HepG2 (cell line): ENCODE results near the gene DAB2. TPM values are rescaled to one million over a fixed set of nuclear protein-coding genes. Genes with fewer than 3 reads are reported as not detected.
A peak's percentile ranks its signal among the peaks of the same experiment; 100 is the strongest.

Experiments used
- ATAC-seq: fragments of 200-7000 bp; cut with Tn5 transposase; 3 replicates; pipeline ENCODE4 v1.9.1; 2020; ENCODE audit warnings: mild to moderate bottlenecking, moderate library complexity
- BruUV-seq: library from RNA; stranded (reverse); fragments of 400-500 nt; replicated peaks from 2 replicates; lab custom pipeline; 2021; lab: Mats Ljungman, UMichigan
- CTCF ChIA-PET: fragments of 300-600 bp; formaldehyde crosslinking; extraction: SDS; loops from one replicate; lab custom pipeline; 2021; ENCODE audit warnings: low total read pairs, inconsistent platforms, low intra/inter-chr PET ratio; lab: Yijun Ruan, JAX
- POLR2A ChIA-PET: fragments of 350-600 bp; sonication (Branson Sonifier 250); formaldehyde crosslinking; loops from one replicate; lab custom pipeline; 2020; ENCODE audit warnings: antibody characterized with exemption, inconsistent platforms; lab: Yijun Ruan, JAX
- DNase-seq: peaks from one replicate; pipeline ENCODE4 v3.0.0-alpha.2; 2015; ENCODE audit warnings: low spot score
- FAIRE-seq: peaks from 3 replicates; lab custom pipeline; 2011; peaks lifted over from hg19 to GRCh38; lab: Jason Lieb, UNC
- H2AFZ ChIP-seq: one replicate; pipeline ENCODE4 v1.6.1; 2011; ENCODE audit warnings: low read length, inconsistent platforms
- H3K27ac ChIP-seq: fragments of 300-600 bp; 3 replicates; pipeline ENCODE4 v1.8.0; 2011; ENCODE audit warnings: mixed run types, mild to moderate bottlenecking, mixed read lengths, low read length, inconsistent platforms; ENCODE audit not compliant: insufficient read depth; ENCODE audit errors: extremely low read length
- H3K27me3 ChIP-seq, 2 experiments: fragments of 200-600 bp in 1 of 2; 2 replicates in 1 of 2; 3 replicates in 1 of 2; pipeline versions ENCODE4 v1.6.0 to v1.8.0; 2011; ENCODE audit warnings: low read length in 2 of 2, mild to moderate bottlenecking in 2 of 2, moderate library complexity in 2 of 2, inconsistent platforms in 1 of 2; ENCODE audit not compliant: insufficient read depth in 2 of 2, control insufficient read depth in 1 of 2
- H3K36me3 ChIP-seq, 2 experiments: fragments of 200-600 bp in 1 of 2; replicated peaks in 1 of 2; 2 replicates in 1 of 2; 3 replicates in 1 of 2; pipeline versions ENCODE4 v1.5.1 to v1.8.0; 2011; ENCODE audit warnings: low read length in 2 of 2, inconsistent platforms in 1 of 2; ENCODE audit not compliant: insufficient read depth in 2 of 2, control insufficient read depth in 1 of 2
- H3K4me1 ChIP-seq: 2 replicates; pipeline ENCODE4 v1.5.1; 2012; ENCODE audit warnings: low read length, inconsistent platforms; ENCODE audit not compliant: insufficient read depth
- H3K4me2 ChIP-seq: 2 replicates; pipeline ENCODE4 v1.6.0; 2011; ENCODE audit warnings: low read depth, low read length, inconsistent platforms
- H3K4me3 ChIP-seq, 3 experiments: fragments of 200-600 bp in 1 of 3; sonication (generic), shearing (Covaris generic) in 1 of 3; replicated peaks in 1 of 3; 2 replicates each; pipeline ENCODE4 v1.5.1; 2011 to 2016; ENCODE audit warnings: low read length in 3 of 3, inconsistent platforms in 2 of 3, low read depth in 2 of 3, mild to moderate bottlenecking in 2 of 3, control low read depth in 1 of 3, mixed read lengths in 1 of 3; ENCODE audit not compliant: insufficient read depth in 1 of 3
- H3K79me2 ChIP-seq: one replicate; pipeline ENCODE4 v1.6.1; 2011; ENCODE audit warnings: low read length, inconsistent platforms; ENCODE audit not compliant: insufficient read depth
- H3K9ac ChIP-seq: 2 replicates; pipeline ENCODE4 v1.6.0; 2011; ENCODE audit warnings: mild to moderate bottlenecking, low read depth, low read length, inconsistent platforms; ENCODE audit not compliant: insufficient read depth
- H3K9me3 ChIP-seq: 2 replicates; pipeline ENCODE4 v1.5.1; 2012; ENCODE audit warnings: mild to moderate bottlenecking, low read length
- H4K20me1 ChIP-seq: 2 replicates; pipeline ENCODE4 v1.6.0; 2011; ENCODE audit warnings: inconsistent platforms, mild to moderate bottlenecking, low read length, moderate library complexity; ENCODE audit not compliant: insufficient read depth
- KLF9 ChIP-seq: IDR thresholded peaks from 2 replicates; pipeline ENCODE4 v1.6.1; 2016; ENCODE audit warnings: low read depth
- MBNL3 ChIP-seq: fragments of 250-450 bp; sonication (Bioruptor Pico); conservative IDR thresholded peaks from 2 replicates; pipeline ENCODE4 v1.8.0; 2022; ENCODE audit warnings: mild to moderate bottlenecking, inconsistent platforms
- NFKB2 ChIP-seq: sonication (generic); formaldehyde crosslinking; IDR thresholded peaks from 2 replicates; pipeline ENCODE4 v1.4.0; 2020; ENCODE audit warnings: missing genetic modification reagents, borderline replicate concordance
- REL ChIP-seq: sonication (generic); formaldehyde crosslinking; conservative IDR thresholded peaks from 2 replicates; pipeline ENCODE4 v1.8.0; 2022; ENCODE audit warnings: mild to moderate bottlenecking, missing genetic modification reagents, moderate library complexity
- SOX6 ChIP-seq, 2 experiments: fragments of 450-650 bp in 1 of 2; sonication (generic) in 1 of 2; formaldehyde crosslinking in 1 of 2; IDR thresholded peaks; 2 replicates each; pipeline versions ENCODE4 v1.4.0 to v1.6.1; 2017 to 2020; ENCODE audit warnings: antibody characterized with exemption in 1 of 2, mild to moderate bottlenecking in 1 of 2, missing genetic modification reagents in 1 of 2
- SRY ChIP-seq: sonication (generic); formaldehyde crosslinking; IDR thresholded peaks from 2 replicates; pipeline ENCODE4 v1.8.0; 2022; ENCODE audit warnings: mild to moderate bottlenecking, missing genetic modification reagents
- ZNF30 ChIP-seq: sonication (generic); formaldehyde crosslinking; IDR thresholded peaks from 2 replicates; pipeline ENCODE4 v1.5.0; 2020; ENCODE audit warnings: mild to moderate bottlenecking, missing genetic modification reagents
- WGBS: methylation state at CpG from one replicate; pipeline ENCODE4 v1.1.6; 2017; ENCODE audit warnings: low lambda C conversion rate; 5-methylcytosine and 5-hydroxymethylcytosine counted together
- in situ Hi-C: cut with HindIII; loops from 2 replicates; pipeline ENCODE4 v1.10.0; 2017; ENCODE audit warnings: low pct_unique_long_range_greater_than_20kb; ENCODE audit not compliant: extremely low pct_ligation_motif_present
- intact Hi-C: fragments of 100-400 bp; cut with micrococcal nuclease; formaldehyde crosslinking; loops from one replicate; pipeline ENCODE4 v1.10.0; 2022; ENCODE audit not compliant: unreplicated experiment
- polyA plus RNA-seq, 8 experiments: library from polyadenylated mRNA; depleted of rRNA in 3 of 8; stranded (reverse) in 7 of 8; unstranded in 1 of 8; fragments of >200 nt; fragmentation: Illumina TruSeq in 4 of 8; extraction: Trizol in 4 of 8; gene quantifications; 2 replicates each; pipeline versions ENCODE4 v1.2.1 to v1.2.3, GENCODE V29; 2011 to 2016; ENCODE audit warnings: low read depth in 4 of 8, missing spikeins in 1 of 8, mixed read lengths in 1 of 8; ENCODE audit not compliant: insufficient read depth in 1 of 8
- total RNA-seq, 5 experiments: library from RNA; depleted of rRNA; stranded (reverse); fragments of >200 nt; fragmentation: Illumina TruSeq; extraction: Trizol; gene quantifications; 2 replicates each; pipeline ENCODE4 v1.2.3, GENCODE V29; 2016; ENCODE audit warnings: low read depth in 1 of 5
- TF ChIP-seq, protein P1 (sequence below): sonication (generic); formaldehyde crosslinking; IDR thresholded peaks from 2 replicates; pipeline ENCODE4 v1.5.0; 2020; ENCODE audit warnings: missing genetic modification reagents, mild to moderate bottlenecking, borderline replicate concordance
- TF ChIP-seq, protein P2 (sequence below): IDR thresholded peaks from 2 replicates; pipeline ENCODE4 v1.6.1; 2018; ENCODE audit warnings: missing genetic modification reagents
- TF ChIP-seq, protein P3 (sequence below): sonication (generic); formaldehyde crosslinking; IDR thresholded peaks from 2 replicates; pipeline ENCODE4 v1.4.0; 2020; ENCODE audit warnings: mild to moderate bottlenecking, missing genetic modification reagents, borderline replicate concordance
- TF ChIP-seq, protein P4 (sequence below): IDR thresholded peaks from 2 replicates; pipeline ENCODE4 v1.6.1; 2016; ENCODE audit warnings: control low read depth
- TF ChIP-seq, protein P5 (sequence below): sonication (generic); formaldehyde crosslinking; conservative IDR thresholded peaks from 2 replicates; pipeline ENCODE4 v1.8.0; 2022; ENCODE audit warnings: low read depth, missing genetic modification reagents

Gene DAB2
- total and polyA plus RNA-seq, 2 of the 13 experiments (the other 11 are each of a cell fraction or from before 2014, with no cell fraction given): 6.4 to 6.5 TPM

DNA sequence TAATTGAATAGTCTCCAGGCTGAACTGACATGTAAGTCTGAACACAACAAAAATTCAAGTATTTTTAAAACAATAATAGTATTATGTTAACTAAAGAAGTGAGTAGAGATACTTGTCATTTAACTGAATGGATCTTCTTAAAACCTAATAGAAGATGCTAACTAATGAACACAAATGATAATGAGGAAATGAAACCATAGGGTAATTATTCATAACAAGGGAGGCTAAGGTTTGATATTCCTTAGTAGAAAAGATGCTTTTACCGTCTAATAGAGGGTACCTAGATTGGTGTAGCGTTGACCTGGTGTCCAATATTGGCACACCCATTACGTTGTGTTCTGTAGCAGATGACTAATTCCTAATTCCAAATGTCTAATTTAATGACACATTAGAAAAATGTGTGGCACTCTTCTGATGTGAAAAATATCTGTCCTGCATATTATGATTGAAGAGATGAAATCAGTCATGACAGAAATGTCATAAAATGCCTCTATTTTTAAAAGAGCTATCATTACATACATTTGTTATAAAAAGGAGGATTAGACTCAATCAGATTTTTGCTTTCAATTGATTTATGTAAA lies 14.9 kb upstream of the DAB2 start (continued):
- TF ChIP-seq, protein P1, sequence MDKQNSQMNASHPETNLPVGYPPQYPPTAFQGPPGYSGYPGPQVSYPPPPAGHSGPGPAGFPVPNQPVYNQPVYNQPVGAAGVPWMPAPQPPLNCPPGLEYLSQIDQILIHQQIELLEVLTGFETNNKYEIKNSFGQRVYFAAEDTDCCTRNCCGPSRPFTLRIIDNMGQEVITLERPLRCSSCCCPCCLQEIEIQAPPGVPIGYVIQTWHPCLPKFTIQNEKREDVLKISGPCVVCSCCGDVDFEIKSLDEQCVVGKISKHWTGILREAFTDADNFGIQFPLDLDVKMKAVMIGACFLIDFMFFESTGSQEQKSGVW (CRISPR knock-in tag): no peak

DNA sequence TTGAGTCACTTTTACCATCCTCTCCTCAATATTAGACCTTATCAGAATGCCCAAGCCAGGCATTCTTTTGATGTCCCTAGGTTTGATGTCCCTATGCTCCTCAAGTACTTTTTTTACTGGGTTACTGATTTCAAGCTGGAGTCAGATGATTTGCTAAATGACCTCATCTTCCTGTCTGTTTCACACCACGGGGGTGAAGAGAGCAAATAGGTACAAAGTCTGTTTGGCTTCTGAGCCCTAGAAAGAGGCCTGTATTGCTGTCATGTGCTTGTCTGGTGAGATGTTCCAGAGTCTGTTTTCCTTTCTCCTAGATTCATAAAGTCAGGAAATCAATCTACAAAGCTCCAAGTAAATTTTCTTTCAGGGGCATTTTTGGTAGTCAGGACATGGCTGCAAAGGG lies 12.7 kb upstream of the DAB2 start:
- peak; percentile 90 for FAIRE-seq
- Histone ChIP-seq H3K9me3 (no peaks in the 10 kb centered on the region), H3K79me2 (no peaks in the 10 kb centered on the region), H4K20me1 (no peaks in the 10 kb centered on the region), H3K9ac (no peak overlapping the region), H3K27me3 (peaks cover 1 to 16% of the 10 kb centered on the region in 2 experiments; a peak in 3 of 5 replicates), H3K36me3 (no peaks in the 10 kb centered on the region), H3K4me3 (no peak overlapping the region), H3K27ac (no peak overlapping the region), H2AFZ (no peak overlapping the region), H3K4me1 (peaks cover 18% of the 10 kb centered on the region), H3K4me2 (peak overlapping the region; percentile 59)
- DNase-seq: peak; percentile 90
- in situ Hi-C loops: no loop called here
- WGBS: 0% methylated on average over 1 of the region's 1 CpG
- intact Hi-C loops: loop anchor here (1.0 kb wide), 1 partner anchor 12 kb away; no protein-coding TSS in a partner anchor
- peak; percentile 100 for ATAC-seq
- ChIA-PET POLR2A (interaction anchor here (1.5 kb wide), 1 partner anchor 13 kb away, joined by 16 read pairs; the partner anchor contains the start of gene DAB2), CTCF (no interaction called here)
- BruUV-seq: no TSS peak
- no peak for TF ChIP-seq REL (CRISPR knock-in tag)
- no peak for TF ChIP-seq KLF9
- TF ChIP-seq NFKB2 (CRISPR knock-in tag): no peak
- TF ChIP-seq, protein P2, sequence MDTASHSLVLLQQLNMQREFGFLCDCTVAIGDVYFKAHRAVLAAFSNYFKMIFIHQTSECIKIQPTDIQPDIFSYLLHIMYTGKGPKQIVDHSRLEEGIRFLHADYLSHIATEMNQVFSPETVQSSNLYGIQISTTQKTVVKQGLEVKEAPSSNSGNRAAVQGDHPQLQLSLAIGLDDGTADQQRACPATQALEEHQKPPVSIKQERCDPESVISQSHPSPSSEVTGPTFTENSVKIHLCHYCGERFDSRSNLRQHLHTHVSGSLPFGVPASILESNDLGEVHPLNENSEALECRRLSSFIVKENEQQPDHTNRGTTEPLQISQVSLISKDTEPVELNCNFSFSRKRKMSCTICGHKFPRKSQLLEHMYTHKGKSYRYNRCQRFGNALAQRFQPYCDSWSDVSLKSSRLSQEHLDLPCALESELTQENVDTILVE: peak; percentile 60; the same call in 1 of the 2 replicates
- TF ChIP-seq, protein P3, sequence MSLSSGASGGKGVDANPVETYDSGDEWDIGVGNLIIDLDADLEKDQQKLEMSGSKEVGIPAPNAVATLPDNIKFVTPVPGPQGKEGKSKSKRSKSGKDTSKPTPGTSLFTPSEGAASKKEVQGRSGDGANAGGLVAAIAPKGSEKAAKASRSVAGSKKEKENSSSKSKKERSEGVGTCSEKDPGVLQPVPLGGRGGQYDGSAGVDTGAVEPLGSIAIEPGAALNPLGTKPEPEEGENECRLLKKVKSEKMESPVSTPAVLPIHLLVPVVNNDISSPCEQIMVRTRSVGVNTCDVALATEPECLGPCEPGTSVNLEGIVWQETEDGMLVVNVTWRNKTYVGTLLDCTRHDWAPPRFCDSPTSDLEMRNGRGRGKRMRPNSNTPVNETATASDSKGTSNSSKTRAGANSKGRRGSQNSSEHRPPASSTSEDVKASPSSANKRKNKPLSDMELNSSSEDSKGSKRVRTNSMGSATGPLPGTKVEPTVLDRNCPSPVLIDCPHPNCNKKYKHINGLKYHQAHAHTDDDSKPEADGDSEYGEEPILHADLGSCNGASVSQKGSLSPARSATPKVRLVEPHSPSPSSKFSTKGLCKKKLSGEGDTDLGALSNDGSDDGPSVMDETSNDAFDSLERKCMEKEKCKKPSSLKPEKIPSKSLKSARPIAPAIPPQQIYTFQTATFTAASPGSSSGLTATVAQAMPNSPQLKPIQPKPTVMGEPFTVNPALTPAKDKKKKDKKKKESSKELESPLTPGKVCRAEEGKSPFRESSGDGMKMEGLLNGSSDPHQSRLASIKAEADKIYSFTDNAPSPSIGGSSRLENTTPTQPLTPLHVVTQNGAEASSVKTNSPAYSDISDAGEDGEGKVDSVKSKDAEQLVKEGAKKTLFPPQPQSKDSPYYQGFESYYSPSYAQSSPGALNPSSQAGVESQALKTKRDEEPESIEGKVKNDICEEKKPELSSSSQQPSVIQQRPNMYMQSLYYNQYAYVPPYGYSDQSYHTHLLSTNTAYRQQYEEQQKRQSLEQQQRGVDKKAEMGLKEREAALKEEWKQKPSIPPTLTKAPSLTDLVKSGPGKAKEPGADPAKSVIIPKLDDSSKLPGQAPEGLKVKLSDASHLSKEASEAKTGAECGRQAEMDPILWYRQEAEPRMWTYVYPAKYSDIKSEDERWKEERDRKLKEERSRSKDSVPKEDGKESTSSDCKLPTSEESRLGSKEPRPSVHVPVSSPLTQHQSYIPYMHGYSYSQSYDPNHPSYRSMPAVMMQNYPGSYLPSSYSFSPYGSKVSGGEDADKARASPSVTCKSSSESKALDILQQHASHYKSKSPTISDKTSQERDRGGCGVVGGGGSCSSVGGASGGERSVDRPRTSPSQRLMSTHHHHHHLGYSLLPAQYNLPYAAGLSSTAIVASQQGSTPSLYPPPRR (CRISPR knock-in tag): peak; percentile 98
- TF ChIP-seq, protein P4, sequence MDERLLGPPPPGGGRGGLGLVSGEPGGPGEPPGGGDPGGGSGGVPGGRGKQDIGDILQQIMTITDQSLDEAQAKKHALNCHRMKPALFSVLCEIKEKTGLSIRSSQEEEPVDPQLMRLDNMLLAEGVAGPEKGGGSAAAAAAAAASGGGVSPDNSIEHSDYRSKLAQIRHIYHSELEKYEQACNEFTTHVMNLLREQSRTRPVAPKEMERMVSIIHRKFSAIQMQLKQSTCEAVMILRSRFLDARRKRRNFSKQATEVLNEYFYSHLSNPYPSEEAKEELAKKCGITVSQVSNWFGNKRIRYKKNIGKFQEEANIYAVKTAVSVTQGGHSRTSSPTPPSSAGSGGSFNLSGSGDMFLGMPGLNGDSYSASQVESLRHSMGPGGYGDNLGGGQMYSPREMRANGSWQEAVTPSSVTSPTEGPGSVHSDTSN (CRISPR knock-in tag): peak; percentile 74
- no peak for TF ChIP-seq SRY (CRISPR knock-in tag)
- no peak for TF ChIP-seq SOX6 (IDR thresholded peaks at IDR 0.05)
- TF ChIP-seq SOX6 (CRISPR knock-in tag; IDR thresholded peaks at IDR 0.05): peak; percentile 84
- no peak for TF ChIP-seq MBNL3 (CRISPR knock-in tag)
- TF ChIP-seq ZNF30: no peak
- TF ChIP-seq, protein P5, sequence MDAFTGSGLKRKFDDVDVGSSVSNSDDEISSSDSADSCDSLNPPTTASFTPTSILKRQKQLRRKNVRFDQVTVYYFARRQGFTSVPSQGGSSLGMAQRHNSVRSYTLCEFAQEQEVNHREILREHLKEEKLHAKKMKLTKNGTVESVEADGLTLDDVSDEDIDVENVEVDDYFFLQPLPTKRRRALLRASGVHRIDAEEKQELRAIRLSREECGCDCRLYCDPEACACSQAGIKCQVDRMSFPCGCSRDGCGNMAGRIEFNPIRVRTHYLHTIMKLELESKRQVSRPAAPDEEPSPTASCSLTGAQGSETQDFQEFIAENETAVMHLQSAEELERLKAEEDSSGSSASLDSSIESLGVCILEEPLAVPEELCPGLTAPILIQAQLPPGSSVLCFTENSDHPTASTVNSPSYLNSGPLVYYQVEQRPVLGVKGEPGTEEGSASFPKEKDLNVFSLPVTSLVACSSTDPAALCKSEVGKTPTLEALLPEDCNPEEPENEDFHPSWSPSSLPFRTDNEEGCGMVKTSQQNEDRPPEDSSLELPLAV (CRISPR knock-in tag): no peak
